Limb (tissue), 2 donors: ENCODE data around the gene NPTX1.
"Not testable (repeated sequence)": the region's sequence is repeated elsewhere in the genome, so short reads cannot be mapped to it uniquely, and the experiment has no call there.

Experiments
- DNase-seq, 2 donors: peaks; one replicate each; pipeline ENCODE4 v3.0.0-alpha.2; 2016; ENCODE audit errors: extremely low spot score in 2 of 2

NPTX1 gene

GRCh38 chr17:80475910-80476876 lies at the start of gene NPTX1:
Gene NPTX1, minus strand, starts transcription at chr17:80476607. Its CDS starts 161 bp downstream, at chr17:80476446.
- peak in 1 of 2 donors; percentile 64 for DNase-seq

- no peak for DNase-seq
Observed at GRCh38 chr17:80523956-80524712, 47.7 kb upstream of the NPTX1 start.

GRCh38 chr17:80523054-80523744 lies 46.8 kb upstream of the NPTX1 start:
- no peak for DNase-seq

DNA sequence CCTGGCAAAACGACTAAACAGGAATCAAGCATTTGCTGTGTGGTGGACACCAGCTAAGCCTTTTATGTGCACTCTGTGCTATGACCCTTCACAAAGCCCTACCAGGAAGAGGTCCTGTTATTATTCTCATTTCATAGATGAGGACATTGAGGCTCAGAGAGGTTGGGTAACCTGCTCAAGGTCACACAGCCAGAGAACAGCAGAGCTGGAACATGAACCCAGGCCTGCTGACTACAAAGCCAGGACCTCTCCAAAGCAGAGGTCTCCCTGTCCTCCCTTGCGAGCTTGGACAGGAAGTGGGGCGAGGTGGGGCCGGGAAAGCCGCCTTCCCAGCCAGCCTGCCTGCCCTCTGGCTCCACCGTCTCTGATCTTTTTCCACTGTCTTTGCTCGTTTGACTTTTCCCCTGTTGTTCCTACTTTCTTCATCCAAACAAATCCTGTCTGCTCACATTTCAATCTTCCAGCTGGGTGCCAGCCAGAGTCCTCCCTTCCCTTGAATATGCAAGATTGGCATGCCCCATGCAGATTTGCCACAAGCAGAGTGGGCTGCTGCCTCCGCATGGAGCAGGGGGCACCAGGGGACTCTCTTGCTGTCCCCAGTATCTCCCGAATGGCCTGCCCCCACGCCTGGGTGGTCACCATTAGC lies 44.5 kb upstream of the NPTX1 start:
- DNase-seq = no peak

GRCh38 chr17:80519091-80519781 lies 42.8 kb upstream of the NPTX1 start:
- DNase-seq = no peak

- no peak for DNase-seq
Observed at GRCh38 chr17:80518392-80518791, 42.0 kb upstream of the NPTX1 start.

GRCh38 chr17:80517641-80518040 lies 41.2 kb upstream of the NPTX1 start:
- no peak for DNase-seq

DNA sequence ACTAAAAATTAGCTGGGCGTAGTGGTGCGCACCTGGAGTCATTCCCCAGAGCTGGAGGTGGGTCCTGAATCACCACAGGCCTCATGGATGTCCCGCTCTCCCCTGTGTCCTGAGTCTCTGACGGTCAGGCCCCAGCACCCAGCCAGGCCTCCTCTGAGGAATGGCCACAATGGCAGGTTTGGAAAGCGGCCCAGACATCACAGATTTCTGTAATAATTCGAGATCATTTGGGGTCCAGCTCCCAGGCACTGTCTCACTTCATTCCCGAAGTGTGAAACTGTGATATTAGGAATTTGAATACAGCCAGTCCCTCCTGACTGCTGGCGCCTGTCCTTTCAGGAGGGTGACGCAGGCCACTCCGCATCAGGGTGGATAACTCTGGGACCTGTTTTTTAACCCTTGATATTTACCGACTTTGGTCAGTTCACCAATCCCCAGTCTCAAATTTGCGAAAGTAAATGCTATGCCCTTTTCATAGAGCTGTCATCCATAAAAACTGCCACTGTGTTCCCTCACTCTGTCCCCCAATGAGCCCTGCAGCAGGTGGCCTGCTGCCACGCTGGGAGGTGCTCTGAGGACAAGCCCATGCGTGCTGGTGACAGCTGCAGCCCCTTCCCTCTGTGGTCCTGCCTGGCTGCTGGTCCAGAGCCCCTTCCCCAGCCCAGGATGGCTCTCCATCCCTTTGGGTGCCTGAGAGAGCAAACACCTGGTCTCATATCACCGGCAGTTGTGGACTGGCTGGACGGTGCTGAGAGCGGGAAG lies 39.9 kb upstream of the NPTX1 start:
- DNase-seq = no peak

GRCh38 chr17:80513892-80514291 lies 37.5 kb upstream of the NPTX1 start:
- no peak for DNase-seq

- DNase-seq = no peak
Observed at GRCh38 chr17:80513201-80513600, 36.8 kb upstream of the NPTX1 start.

- no peak for DNase-seq
Observed at GRCh38 chr17:80512233-80512632, 35.8 kb upstream of the NPTX1 start.

- DNase-seq = no peak
Observed at GRCh38 chr17:80511222-80512180, 35.1 kb upstream of the NPTX1 start.

DNA sequence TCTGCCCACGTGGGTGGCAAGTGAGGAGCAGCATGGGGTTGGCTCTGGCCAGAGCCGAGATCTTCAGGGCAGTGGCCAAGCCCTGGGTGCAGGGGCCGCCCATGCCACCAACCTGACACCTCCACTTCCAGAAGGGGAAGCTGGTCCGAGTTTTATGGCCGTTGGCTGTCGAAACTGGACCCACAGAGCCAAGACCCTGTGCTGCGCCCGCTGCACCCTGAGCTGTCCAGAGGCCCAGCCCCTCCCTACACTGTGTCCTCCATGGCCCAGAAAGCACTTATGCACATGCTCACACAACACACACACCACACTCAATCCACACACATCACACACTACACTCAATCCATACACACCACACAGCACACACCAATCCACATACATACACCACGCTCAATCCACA lies 34.4 kb upstream of the NPTX1 start:
- DNase-seq = no peak

DNA sequence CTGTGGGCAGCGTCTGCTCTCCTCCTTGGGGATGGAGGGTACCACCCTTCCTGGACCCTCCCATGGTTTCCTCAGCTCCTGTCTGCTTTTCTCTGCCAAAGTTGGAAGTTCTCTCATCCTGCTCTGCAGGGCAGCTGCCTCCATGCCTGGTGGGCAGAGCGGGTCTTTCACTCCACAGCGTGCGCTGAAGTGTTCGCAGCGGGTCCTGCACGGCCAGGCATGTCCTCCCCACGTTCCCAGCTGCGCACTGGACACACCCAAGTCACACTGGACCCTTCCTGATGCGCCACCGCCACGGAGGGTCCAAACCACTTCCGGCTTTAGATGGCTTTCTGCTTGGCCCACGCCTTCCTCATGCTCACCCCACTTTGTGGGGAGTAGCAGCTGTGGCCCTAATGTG lies 33.7 kb upstream of the NPTX1 start:
- no peak for DNase-seq

DNA sequence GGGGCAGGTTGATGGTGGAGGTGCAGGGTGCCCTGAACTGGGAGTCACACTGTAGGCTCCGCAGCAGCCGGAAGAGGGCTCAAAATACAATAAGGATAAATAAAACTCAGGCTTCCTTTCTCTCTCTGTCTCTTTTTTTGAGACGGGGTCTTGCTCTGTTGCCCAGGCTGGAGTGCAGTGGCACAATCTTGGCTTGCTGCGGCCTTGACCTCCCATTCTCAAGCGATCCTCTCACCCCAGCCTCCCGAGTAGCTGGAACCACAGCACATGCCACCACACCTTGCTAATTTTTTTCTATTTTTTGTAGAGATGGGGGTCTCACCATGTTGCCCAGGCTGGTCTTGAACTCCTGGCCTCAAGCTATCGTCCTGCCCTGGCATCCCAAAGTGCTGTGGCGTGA lies 32.9 kb upstream of the NPTX1 start:
- DNase-seq = no peak

- no peak for DNase-seq
Observed at GRCh38 chr17:80507965-80508364, 31.6 kb upstream of the NPTX1 start.

GRCh38 chr17:80507177-80507576 lies 30.8 kb upstream of the NPTX1 start:
- DNase-seq = not testable (repeated sequence)

- DNase-seq = no peak
Observed at GRCh38 chr17:80504686-80505413, 28.4 kb upstream of the NPTX1 start.
